ENCODE results near the gene AJM1. TPM values are rescaled to one million over a fixed set of nuclear protein-coding genes. Genes with fewer than 3 reads are reported as not detected.

The AJM1 gene
- total RNA-seq, 1 experiment from 2014 or later: 1.1 TPM

GRCh38 chr9:136808075-136808805 is 34.0 kb upstream of the AJM1 start:
- no peak for DNase-seq (ENCODE audit: low read depth)

- DNase-seq (ENCODE audit: low read depth): peak; percentile 34
Observed at GRCh38 chr9:136808806-136809158, 33.5 kb upstream of the AJM1 start.

GRCh38 chr9:136814725-136815421 is 27.4 kb upstream of the AJM1 start:
- DNase-seq (ENCODE audit: low read depth): no peak

GRCh38 chr9:136815422-136815782 is 26.9 kb upstream of the AJM1 start:
- DNase-seq (ENCODE audit: low read depth): no peak

GRCh38 chr9:136820971-136821825 is 21.1 kb upstream of the AJM1 start:
- no peak for DNase-seq (ENCODE audit: low read depth)

- no peak for DNase-seq (ENCODE audit: low read depth)
Observed at GRCh38 chr9:136821826-136822544, 20.3 kb upstream of the AJM1 start.

- DNase-seq (ENCODE audit: low read depth): no peak
Observed at GRCh38 chr9:136823136-136824046, 18.9 kb upstream of the AJM1 start.

GRCh38 chr9:136824496-136825225 is 17.6 kb upstream of the AJM1 start:
- DNase-seq (ENCODE audit: low read depth): no peak

GRCh38 chr9:136825295-136826187 is 16.7 kb upstream of the AJM1 start:
- DNase-seq (ENCODE audit: low read depth): no peak

- DNase-seq (ENCODE audit: low read depth): no peak
Observed at GRCh38 chr9:136826188-136826541, 16.1 kb upstream of the AJM1 start.

GRCh38 chr9:136826703-136827582 is 15.3 kb upstream of the AJM1 start:
- no peak for DNase-seq (ENCODE audit: low read depth)

- no peak for DNase-seq (ENCODE audit: low read depth)
Observed at GRCh38 chr9:136827794-136828473, 14.3 kb upstream of the AJM1 start.

- DNase-seq (ENCODE audit: low read depth): no peak
Observed at GRCh38 chr9:136828474-136829140, 13.7 kb upstream of the AJM1 start.

- no peak for DNase-seq (ENCODE audit: low read depth)
Observed at GRCh38 chr9:136829412-136829811, 12.9 kb upstream of the AJM1 start.

- no peak for DNase-seq (ENCODE audit: low read depth)
Observed at GRCh38 chr9:136829981-136830885, 12.0 kb upstream of the AJM1 start.

All from M059J (cell line).